HG03159 (cell line): Measurements from ENCODE around the gene SYCP1.
"Not testable (repeated sequence)": the region's sequence is repeated elsewhere in the genome, so short reads cannot be mapped to it uniquely, and the experiment has no call there.

Experiments used
- ATAC-seq: cut with Tn5 transposase; IDR thresholded peaks from one replicate; pipeline ENCODE4 v1.9.1; 2021; ENCODE audit warnings: mild to moderate bottlenecking, moderate library complexity; ENCODE audit not compliant: unreplicated experiment

The SYCP1 gene

GRCh38 chr1:114956570-114956969 is 101.9 kb downstream of the SYCP1 start:
- no peak for ATAC-seq

DNA sequence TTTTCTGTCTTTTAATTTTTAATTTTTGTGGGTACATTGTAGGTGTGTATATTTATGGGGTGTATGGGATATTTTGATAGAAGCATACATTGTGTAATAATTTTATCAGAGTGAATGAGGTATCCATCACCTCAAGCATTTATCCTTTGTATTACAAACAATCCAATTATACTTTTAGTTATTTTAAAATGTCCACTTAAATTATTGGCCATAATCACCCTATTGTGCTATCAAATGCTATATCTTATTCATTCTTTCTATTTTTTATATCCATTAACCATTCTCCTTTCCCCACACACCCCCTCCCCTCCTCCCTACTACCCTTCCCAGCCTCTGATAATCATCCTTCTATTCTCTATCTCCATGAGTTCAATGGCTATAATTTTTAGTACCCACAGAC is 104.8 kb downstream of the SYCP1 start:
- no peak for ATAC-seq

DNA sequence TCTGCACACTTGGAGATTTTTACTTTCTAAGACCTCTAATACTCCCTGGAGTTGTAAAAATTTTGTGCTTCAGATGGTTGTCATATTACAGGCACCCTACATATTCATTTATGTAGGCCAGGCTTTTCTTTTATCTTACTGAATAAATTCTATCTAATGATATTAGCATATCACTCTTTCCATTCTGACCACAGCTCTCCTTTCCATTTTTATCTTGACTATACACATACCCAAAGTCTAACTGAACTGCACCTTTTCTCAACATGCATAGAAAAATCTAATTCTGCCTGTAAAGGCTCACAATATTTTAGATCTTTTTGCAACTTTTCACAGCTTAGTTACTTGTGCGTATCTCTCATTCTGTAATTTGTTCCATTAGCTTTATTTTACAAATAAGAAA is 122.2 kb downstream of the SYCP1 start:
- ATAC-seq: no peak

DNA sequence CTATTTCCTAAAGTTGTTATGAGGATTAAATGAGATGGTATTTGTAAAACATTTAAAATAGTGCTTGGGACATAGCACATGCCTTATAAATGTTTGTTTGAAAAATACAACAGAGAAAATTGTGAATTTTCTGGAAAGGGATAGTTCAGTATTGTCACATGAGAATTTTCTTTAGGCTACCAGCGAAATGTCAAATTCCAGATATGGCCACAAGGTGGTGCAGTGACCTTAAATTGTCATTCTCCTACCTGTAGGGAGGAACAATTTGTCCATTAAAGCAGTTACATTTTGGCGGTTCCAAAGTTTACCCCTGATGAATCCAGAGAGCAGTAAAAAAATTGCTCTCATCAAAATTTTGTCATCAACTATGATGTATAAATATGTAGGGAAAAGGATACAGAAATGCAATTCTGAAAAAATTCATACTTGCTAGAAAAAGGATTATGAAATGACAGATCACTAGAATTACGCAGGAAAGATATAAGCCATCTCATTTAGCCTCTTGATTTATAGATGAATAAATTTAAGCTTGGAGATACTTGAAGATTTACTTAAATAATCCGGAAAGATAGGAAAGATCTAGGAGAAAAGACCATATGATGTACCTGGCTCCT is 124.7 kb downstream of the SYCP1 start:
- ATAC-seq: no peak

DNA sequence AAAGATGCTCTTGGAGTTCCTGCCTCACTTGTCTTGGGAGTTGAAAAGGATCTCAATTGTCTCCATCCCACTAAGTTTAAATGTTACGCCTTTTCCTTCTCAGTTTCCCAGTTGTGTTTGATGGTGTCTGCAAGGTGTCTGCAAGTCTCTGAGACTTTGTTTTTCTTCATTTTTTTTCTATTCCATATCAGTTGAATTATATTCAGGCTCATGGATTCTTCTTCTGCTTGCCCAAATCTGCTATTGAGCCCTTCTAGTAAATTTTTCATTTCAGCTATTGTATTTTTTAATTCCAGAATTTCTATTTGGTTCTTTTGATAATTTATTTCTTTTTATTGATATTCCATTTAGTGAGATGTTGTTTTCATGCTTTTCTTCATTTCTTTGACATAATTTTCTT is 127.6 kb downstream of the SYCP1 start:
- no peak for ATAC-seq

DNA sequence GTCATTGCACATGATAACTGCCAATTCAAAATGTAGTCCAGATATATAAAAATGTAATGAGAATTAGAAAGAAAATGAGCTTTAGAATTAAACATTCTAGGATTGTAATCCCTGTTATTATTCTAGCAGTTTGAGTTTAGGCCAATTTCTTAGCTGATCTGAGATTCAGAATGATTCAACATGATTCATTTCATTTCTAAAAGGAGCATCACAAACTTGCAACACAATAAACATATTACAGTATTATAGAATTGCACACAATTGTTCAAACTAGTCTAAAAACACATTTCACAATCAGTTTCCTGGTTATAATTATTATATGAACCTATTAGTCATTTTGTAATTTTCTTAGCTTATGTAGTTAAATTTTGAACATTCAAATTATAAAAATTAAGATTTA is 131.6 kb downstream of the SYCP1 start:
- no peak for ATAC-seq

DNA sequence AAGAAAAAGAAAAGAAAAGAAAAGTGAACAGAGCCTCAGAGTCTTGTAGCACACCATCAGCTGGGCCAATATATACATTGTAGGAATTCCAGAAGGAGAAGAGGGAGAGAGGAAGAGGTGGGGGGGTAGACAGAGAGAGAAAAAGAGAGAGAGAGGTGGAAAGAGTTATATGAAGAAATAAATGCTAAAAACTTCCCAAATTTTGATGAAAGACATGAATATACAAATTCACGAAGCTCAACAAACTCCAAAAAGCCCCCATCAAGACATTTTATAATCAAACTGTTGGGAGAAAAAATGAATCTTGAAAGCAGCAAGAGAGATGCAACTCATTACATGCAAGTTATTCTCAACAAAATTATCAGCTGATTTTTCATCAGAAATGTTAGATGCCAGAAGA is 133.4 kb downstream of the SYCP1 start:
- ATAC-seq: no peak

- ATAC-seq: no peak
Observed at GRCh38 chr1:114997510-114998289, 143.0 kb downstream of the SYCP1 start.

DNA sequence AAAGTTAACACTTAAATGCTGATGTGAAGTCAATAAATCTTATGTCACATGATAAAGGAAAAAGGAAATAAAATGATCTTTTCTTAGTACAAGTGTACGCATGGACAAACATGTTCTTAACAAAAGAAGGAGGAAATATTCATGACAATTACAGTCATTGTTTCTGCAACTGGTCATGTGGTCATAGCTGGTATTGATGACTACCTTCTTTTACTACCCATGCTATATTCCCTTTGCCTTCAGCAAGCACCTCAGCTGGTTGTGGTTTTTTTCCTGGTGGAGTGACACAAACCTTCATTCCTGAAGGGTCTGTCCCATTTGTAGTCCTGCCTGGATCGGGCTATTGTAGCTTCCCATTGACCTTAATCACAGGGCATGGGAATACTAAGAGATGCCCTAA is 151.5 kb downstream of the SYCP1 start:
- ATAC-seq: no peak

DNA sequence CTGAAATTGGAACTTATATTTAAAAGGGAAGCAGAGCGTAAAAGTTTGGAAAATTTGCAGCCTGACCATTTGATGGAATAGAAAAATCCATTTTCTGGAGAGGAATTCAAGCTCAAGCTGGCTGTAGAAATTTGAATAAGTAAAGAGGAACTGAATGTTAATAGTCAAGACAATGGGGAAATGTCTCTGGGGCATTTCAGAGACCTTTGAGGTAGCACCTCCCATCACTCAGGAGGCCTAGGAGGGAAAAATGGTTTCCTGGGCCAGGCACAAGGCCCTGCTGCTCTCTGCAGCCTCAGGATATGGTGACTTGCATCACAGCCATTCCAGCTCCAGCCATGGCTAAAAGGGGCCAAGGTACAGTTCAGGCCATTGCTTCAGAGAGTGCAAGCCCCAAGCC is 157.3 kb downstream of the SYCP1 start:
- ATAC-seq: no peak

DNA sequence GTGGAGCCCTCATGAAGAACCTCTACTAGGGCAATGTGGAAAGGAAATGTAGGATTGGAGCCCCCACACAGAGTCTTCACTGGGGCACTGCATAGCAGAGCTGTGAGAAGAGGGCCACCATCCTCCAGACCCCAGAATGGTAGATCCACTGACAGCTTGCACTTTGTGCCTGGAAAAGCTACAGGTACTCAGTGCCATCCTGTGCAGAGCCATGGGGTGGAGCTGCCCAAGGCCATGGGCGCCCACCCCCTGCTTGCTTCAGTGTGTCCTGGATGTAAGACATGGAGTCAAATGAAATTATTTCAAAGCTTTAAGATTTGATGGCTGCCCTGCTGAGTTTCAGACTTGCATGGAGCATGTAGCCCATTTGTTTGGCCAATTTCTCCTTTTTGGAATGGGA is 157.8 kb downstream of the SYCP1 start:
- ATAC-seq: no peak

GRCh38 chr1:115013792-115014191 is 159.1 kb downstream of the SYCP1 start:
- no peak for ATAC-seq

DNA sequence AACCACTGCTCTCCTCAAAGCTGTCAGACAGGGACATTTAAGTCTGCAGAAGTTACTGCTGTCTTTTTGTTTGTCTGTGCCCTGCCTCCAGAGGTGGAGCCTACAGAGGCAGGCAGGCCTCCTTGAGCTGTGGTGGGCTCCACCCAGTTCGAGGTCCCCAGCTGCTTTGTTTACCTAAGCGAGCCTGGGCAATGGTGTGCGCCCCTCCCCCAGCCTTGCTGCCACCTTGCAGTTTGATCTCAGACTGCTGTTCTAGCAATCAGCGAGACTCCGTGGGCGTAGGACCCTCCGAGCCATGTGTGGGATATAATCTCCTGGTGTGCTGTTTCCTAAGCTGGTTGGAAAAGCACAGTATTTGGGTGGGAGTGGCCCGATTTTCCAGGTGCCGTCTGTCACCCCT is 164.9 kb downstream of the SYCP1 start:
- not testable (repeated sequence) for ATAC-seq

DNA sequence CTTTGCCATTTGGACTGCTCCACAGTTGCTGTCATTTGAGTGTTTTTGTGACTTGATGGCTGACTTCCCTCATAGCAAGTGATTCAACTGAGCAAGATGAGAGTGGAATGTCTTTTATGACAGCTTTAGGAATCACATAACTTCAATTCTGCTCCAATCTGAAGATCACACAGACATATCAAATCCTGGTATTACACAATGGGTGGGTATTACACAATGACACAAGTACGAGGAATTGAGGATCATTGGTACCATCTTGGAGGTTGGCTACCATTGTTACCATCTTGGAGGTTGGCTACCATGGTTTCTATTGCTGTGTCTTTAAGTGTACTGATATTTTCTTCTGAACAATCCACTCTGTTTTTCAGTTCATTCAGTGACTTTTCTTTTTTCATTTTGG is 166.5 kb downstream of the SYCP1 start:
- no peak for ATAC-seq

- no peak for ATAC-seq
Observed at GRCh38 chr1:115023593-115023992, 168.9 kb downstream of the SYCP1 start.

DNA sequence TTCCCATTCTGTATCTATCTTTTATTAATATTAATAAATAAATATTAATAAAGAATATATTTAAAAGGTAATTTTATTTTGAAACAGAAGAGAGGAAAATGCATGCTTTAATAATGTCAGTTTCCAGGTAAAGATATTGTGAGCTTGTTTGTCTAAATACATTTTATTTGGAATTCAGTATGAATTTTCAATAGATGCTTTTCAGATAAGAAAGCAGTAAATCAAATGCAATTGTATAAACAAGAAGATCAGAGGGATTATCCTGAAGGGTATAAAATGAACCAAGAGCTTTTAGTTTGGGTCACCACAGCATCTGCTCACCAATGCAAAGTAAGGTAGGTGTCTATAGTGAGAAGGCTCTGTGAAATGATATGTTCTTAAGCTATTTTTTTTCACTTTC is 174.9 kb downstream of the SYCP1 start, which contains the start of gene TSHB:
TSHB (plus strand) TSS at position 301 of the 400 bp plus-strand sequence. CDS start 3,537 bp downstream, outside the sequence.
- ATAC-seq: no peak

- no peak for ATAC-seq
Observed at GRCh38 chr1:115031595-115031994, 176.9 kb downstream of the SYCP1 start.

- no peak for ATAC-seq
Observed at GRCh38 chr1:115035652-115036051, 181.0 kb downstream of the SYCP1 start.

DNA sequence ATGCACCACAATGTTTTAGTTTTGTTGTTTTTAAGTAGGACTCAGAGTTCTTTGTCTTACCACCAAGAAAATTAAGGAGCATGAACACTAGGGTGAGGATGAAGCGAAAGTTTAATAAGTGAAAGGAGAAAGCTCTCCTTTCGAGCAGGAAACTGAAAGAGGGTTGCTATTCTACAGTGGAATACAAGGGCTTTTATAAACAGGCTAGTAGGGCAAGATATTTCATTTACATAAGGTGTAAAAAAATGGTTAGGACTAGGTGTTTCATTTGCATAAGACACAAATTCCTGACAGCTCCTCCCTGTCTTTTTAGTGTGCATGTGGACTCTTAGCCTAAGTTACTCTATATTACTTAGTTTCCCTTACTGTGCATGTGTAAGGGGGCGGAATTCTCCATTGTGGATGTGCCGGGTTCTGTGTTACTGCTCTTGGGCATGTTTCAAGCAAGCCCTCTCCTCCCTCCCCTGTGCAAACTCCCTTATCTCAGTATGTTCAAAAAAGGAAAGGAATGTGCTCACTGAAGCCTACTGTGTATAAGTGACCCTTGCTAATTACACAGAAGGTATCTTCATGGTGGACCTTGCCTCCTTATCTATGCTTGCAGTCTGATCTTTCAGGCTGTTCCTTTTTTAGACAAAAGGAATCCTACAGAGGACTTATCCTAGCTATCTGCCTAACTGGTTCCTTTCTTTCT is 182.3 kb downstream of the SYCP1 start:
- ATAC-seq: no peak

DNA sequence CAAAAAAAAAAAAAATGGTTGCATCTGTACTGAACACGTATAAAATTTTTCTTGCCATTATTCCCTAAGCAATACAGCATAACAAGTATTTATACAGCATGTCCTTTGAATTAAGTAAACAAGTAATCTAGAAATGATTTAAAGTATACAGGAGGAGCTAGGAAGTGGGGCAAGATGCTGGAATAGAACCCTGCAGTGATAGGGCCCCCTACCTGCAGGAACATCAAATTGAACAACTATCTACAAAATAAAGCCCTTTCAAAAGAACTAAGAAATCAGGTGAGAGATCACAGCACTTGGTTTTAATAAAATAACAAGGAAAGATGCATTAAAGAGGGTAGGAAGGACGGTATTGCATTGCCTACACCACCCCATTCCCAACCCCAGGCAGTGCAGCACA is 185.8 kb downstream of the SYCP1 start:
- ATAC-seq: no peak

- no peak for ATAC-seq
Observed at GRCh38 chr1:115041654-115042053, 187.0 kb downstream of the SYCP1 start.
